HepG2 (cell line): ENCODE results near the gene C5orf52. TPM values are rescaled to one million over a fixed set of nuclear protein-coding genes. Genes with fewer than 3 reads are reported as not detected.

ENCODE experiments used
- ATAC-seq: fragments of 200-7000 bp; cut with Tn5 transposase; 3 replicates; pipeline ENCODE4 v1.9.1; 2020; ENCODE audit warnings: mild to moderate bottlenecking, moderate library complexity
- BruUV-seq: library from RNA; stranded (reverse); fragments of 400-500 nt; replicated peaks from 2 replicates; lab custom pipeline; 2021; lab: Mats Ljungman, UMichigan
- CTCF ChIA-PET: fragments of 300-600 bp; formaldehyde crosslinking; extraction: SDS; loops from one replicate; lab custom pipeline; 2021; ENCODE audit warnings: low total read pairs, inconsistent platforms, low intra/inter-chr PET ratio; lab: Yijun Ruan, JAX
- POLR2A ChIA-PET: fragments of 350-600 bp; sonication (Branson Sonifier 250); formaldehyde crosslinking; loops from one replicate; lab custom pipeline; 2020; ENCODE audit warnings: antibody characterized with exemption, inconsistent platforms; lab: Yijun Ruan, JAX
- DNase-seq: peaks from one replicate; pipeline ENCODE4 v3.0.0-alpha.2; 2015; ENCODE audit warnings: low spot score
- FAIRE-seq: peaks from 3 replicates; lab custom pipeline; 2011; peaks lifted over from hg19 to GRCh38; lab: Jason Lieb, UNC
- H2AFZ ChIP-seq: one replicate; pipeline ENCODE4 v1.6.1; 2011; ENCODE audit warnings: low read length, inconsistent platforms
- H3K27ac ChIP-seq: fragments of 300-600 bp; 3 replicates; pipeline ENCODE4 v1.8.0; 2011; ENCODE audit warnings: mixed run types, mild to moderate bottlenecking, mixed read lengths, low read length, inconsistent platforms; ENCODE audit not compliant: insufficient read depth; ENCODE audit errors: extremely low read length
- H3K27me3 ChIP-seq, 2 experiments: fragments of 200-600 bp in 1 of 2; 2 replicates in 1 of 2; 3 replicates in 1 of 2; pipeline versions ENCODE4 v1.6.0 to v1.8.0; 2011; ENCODE audit warnings: low read length in 2 of 2, mild to moderate bottlenecking in 2 of 2, moderate library complexity in 2 of 2, inconsistent platforms in 1 of 2; ENCODE audit not compliant: insufficient read depth in 2 of 2, control insufficient read depth in 1 of 2
- H3K36me3 ChIP-seq, 2 experiments: fragments of 200-600 bp in 1 of 2; replicated peaks in 1 of 2; 2 replicates in 1 of 2; 3 replicates in 1 of 2; pipeline versions ENCODE4 v1.5.1 to v1.8.0; 2011; ENCODE audit warnings: low read length in 2 of 2, inconsistent platforms in 1 of 2; ENCODE audit not compliant: insufficient read depth in 2 of 2, control insufficient read depth in 1 of 2
- H3K4me1 ChIP-seq: 2 replicates; pipeline ENCODE4 v1.5.1; 2012; ENCODE audit warnings: low read length, inconsistent platforms; ENCODE audit not compliant: insufficient read depth
- H3K4me2 ChIP-seq: 2 replicates; pipeline ENCODE4 v1.6.0; 2011; ENCODE audit warnings: low read depth, low read length, inconsistent platforms
- H3K4me3 ChIP-seq, 3 experiments: fragments of 200-600 bp in 1 of 3; sonication (generic), shearing (Covaris generic) in 1 of 3; replicated peaks in 1 of 3; 2 replicates each; pipeline ENCODE4 v1.5.1; 2011 to 2016; ENCODE audit warnings: low read length in 3 of 3, inconsistent platforms in 2 of 3, low read depth in 2 of 3, mild to moderate bottlenecking in 2 of 3, control low read depth in 1 of 3, mixed read lengths in 1 of 3; ENCODE audit not compliant: insufficient read depth in 1 of 3
- H3K79me2 ChIP-seq: one replicate; pipeline ENCODE4 v1.6.1; 2011; ENCODE audit warnings: low read length, inconsistent platforms; ENCODE audit not compliant: insufficient read depth
- H3K9ac ChIP-seq: 2 replicates; pipeline ENCODE4 v1.6.0; 2011; ENCODE audit warnings: mild to moderate bottlenecking, low read depth, low read length, inconsistent platforms; ENCODE audit not compliant: insufficient read depth
- H3K9me3 ChIP-seq: 2 replicates; pipeline ENCODE4 v1.5.1; 2012; ENCODE audit warnings: mild to moderate bottlenecking, low read length
- H4K20me1 ChIP-seq: 2 replicates; pipeline ENCODE4 v1.6.0; 2011; ENCODE audit warnings: inconsistent platforms, mild to moderate bottlenecking, low read length, moderate library complexity; ENCODE audit not compliant: insufficient read depth
- ATF7 ChIP-seq, 2 experiments: fragments of 450-650 bp in 1 of 2; sonication (generic) in 1 of 2; formaldehyde crosslinking in 1 of 2; IDR thresholded peaks; 2 replicates each; pipeline versions ENCODE4 v1.4.0 to v1.6.1; 2016 to 2020; ENCODE audit warnings: antibody characterized with exemption in 1 of 2, mild to moderate bottlenecking in 1 of 2, missing genetic modification reagents in 1 of 2
- ATF7-NPFF ChIP-seq: sonication (generic); formaldehyde crosslinking; IDR thresholded peaks from 2 replicates; pipeline ENCODE4 v1.8.1; 2023; ENCODE audit warnings: mild to moderate bottlenecking, low read depth, missing genetic modification reagents, moderate library complexity
- CHCHD3 ChIP-seq: sonication (generic); formaldehyde crosslinking; IDR thresholded peaks from 2 replicates; pipeline ENCODE4 v1.8.0; 2022; ENCODE audit warnings: mild to moderate bottlenecking, missing genetic modification reagents, moderate library complexity
- DR1 ChIP-seq: sonication (generic); formaldehyde crosslinking; IDR thresholded peaks from 2 replicates; pipeline ENCODE4 v1.8.0; 2021; ENCODE audit warnings: mild to moderate bottlenecking, missing genetic modification reagents, inconsistent platforms
- ELF1 ChIP-seq: sonication (generic); formaldehyde crosslinking; IDR thresholded peaks from 2 replicates; pipeline ENCODE4 v1.4.0; 2020; ENCODE audit warnings: missing genetic modification reagents
- GLMP ChIP-seq: sonication (generic); formaldehyde crosslinking; IDR thresholded peaks from 2 replicates; pipeline ENCODE4 v1.9.0; 2021; ENCODE audit warnings: missing genetic modification reagents, mild to moderate bottlenecking, borderline replicate concordance
- ISL2 ChIP-seq: sonication (generic); formaldehyde crosslinking; IDR thresholded peaks from 2 replicates; pipeline ENCODE4 v1.5.0; 2020; ENCODE audit warnings: missing genetic modification reagents
- KIAA2018 ChIP-seq: sonication (generic); formaldehyde crosslinking; IDR thresholded peaks from 2 replicates; pipeline ENCODE4 v1.5.0; 2020; ENCODE audit warnings: mild to moderate bottlenecking, missing genetic modification reagents, borderline replicate concordance
- MAFF ChIP-seq: IDR thresholded peaks from 2 replicates; pipeline ENCODE4 v1.6.1; 2011; ENCODE audit warnings: low read depth, low read length, improper control_type of control experiment
- U2AF2 ChIP-seq: fragments of 200-400 bp; formaldehyde crosslinking; IDR thresholded peaks from 2 replicates; pipeline ENCODE4 v1.6.1; 2017; ENCODE audit warnings: low read depth, mild to moderate bottlenecking, low read length
- ZFP1 ChIP-seq: IDR thresholded peaks from 2 replicates; pipeline ENCODE4 v1.6.1; 2016
- ZMAT3 ChIP-seq: sonication (generic); formaldehyde crosslinking; conservative IDR thresholded peaks from 2 replicates; pipeline ENCODE4 v1.7.0; 2021; ENCODE audit warnings: missing genetic modification reagents
- ZNF768 ChIP-seq: sonication (generic); formaldehyde crosslinking; IDR thresholded peaks from 2 replicates; pipeline ENCODE4 v1.4.0; 2020; ENCODE audit warnings: missing genetic modification reagents
- ZNF792 ChIP-seq: IDR thresholded peaks from 2 replicates; pipeline ENCODE4 v1.6.1; 2016
- ZSCAN31 ChIP-seq: sonication (generic); formaldehyde crosslinking; IDR thresholded peaks from 2 replicates; pipeline ENCODE4 v1.5.0; 2020; ENCODE audit warnings: low read depth, mild to moderate bottlenecking, missing genetic modification reagents
- WGBS: methylation state at CpG from one replicate; pipeline ENCODE4 v1.1.6; 2017; ENCODE audit warnings: low lambda C conversion rate; 5-methylcytosine and 5-hydroxymethylcytosine counted together
- in situ Hi-C: cut with HindIII; loops from 2 replicates; pipeline ENCODE4 v1.10.0; 2017; ENCODE audit warnings: low pct_unique_long_range_greater_than_20kb; ENCODE audit not compliant: extremely low pct_ligation_motif_present
- intact Hi-C: fragments of 100-400 bp; cut with micrococcal nuclease; formaldehyde crosslinking; loops from one replicate; pipeline ENCODE4 v1.10.0; 2022; ENCODE audit not compliant: unreplicated experiment
- polyA plus RNA-seq, 8 experiments: library from polyadenylated mRNA; depleted of rRNA in 3 of 8; stranded (reverse) in 7 of 8; unstranded in 1 of 8; fragments of >200 nt; fragmentation: Illumina TruSeq in 4 of 8; extraction: Trizol in 4 of 8; gene quantifications; 2 replicates each; pipeline versions ENCODE4 v1.2.1 to v1.2.3, GENCODE V29; 2011 to 2016; ENCODE audit warnings: low read depth in 4 of 8, missing spikeins in 1 of 8, mixed read lengths in 1 of 8; ENCODE audit not compliant: insufficient read depth in 1 of 8
- total RNA-seq, 5 experiments: library from RNA; depleted of rRNA; stranded (reverse); fragments of >200 nt; fragmentation: Illumina TruSeq; extraction: Trizol; gene quantifications; 2 replicates each; pipeline ENCODE4 v1.2.3, GENCODE V29; 2016; ENCODE audit warnings: low read depth in 1 of 5

The C5orf52 gene
- total and polyA plus RNA-seq, 2 of the 13 experiments (the other 11 are each of a cell fraction or from before 2014, with no cell fraction given), result not detected

GRCh38 chr5:157679801-157680200, 8.5 kb downstream of the C5orf52 start (continued):
- TF ChIP-seq KIAA2018 (CRISPR knock-in tag), result no peak

GRCh38 chr5:157680239-157680638, 8.9 kb downstream of the C5orf52 start:
- no peak for ATAC-seq
- Histone ChIP-seq H3K9me3 (no peaks in the 10 kb centered on the region), H3K36me3 (no peaks in the 10 kb centered on the region), H3K27me3 (no peaks in the 10 kb centered on the region), H4K20me1 (no peaks in the 10 kb centered on the region), H3K4me2 (no peak overlapping the region), H3K79me2 (no peaks in the 10 kb centered on the region), H2AFZ (no peak overlapping the region), H3K4me3 (no peak overlapping the region), H3K9ac (no peak overlapping the region), H3K27ac (no peak overlapping the region), H3K4me1 (no peaks in the 10 kb centered on the region)
- ChIA-PET CTCF (no interaction called here), POLR2A (no interaction called here)
- WGBS, result 60% methylated on average over 1 of the region's 2 CpGs
- in situ Hi-C loops, result no loop called here
- no peak for FAIRE-seq
- BruUV-seq, result no TSS peak
- DNase-seq, result no peak
- intact Hi-C loops, result no loop called here
- TF ChIP-seq ZSCAN31 (CRISPR knock-in tag) (no peak), DR1 (no peak), MAFF (no peak), ZFP1 (CRISPR knock-in tag) (no peak), GLMP (CRISPR knock-in tag) (no peak), ATF7 (IDR thresholded peaks at IDR 0.05) (no peak), ATF7 (CRISPR knock-in tag; IDR thresholded peaks at IDR 0.05) (no peak), ISL2 (CRISPR knock-in tag) (no peak), U2AF2 (no peak), ELF1 (CRISPR knock-in tag) (no peak), ZMAT3 (CRISPR knock-in tag) (no peak), ZNF768 (no peak), ATF7-NPFF (CRISPR knock-in tag) (no peak), ZNF792 (no peak), CHCHD3 (no peak)
